H1 (cell line): ENCODE data around the gene GFAP. TPM values are rescaled to one million over a fixed set of nuclear protein-coding genes. Genes with fewer than 3 reads are reported as not detected.

Source experiments
- CTCF ChIA-PET: fragments of 300-600 bp; sonication (Branson Sonifier 250); formaldehyde crosslinking; loops from one replicate; lab custom pipeline; 2021; ENCODE audit not compliant: partially characterized antibody; lab: Charles Lee
- POLR2A ChIA-PET: fragments of 300-600 bp; sonication (Branson Sonifier 250); formaldehyde crosslinking; loops from one replicate; lab custom pipeline; 2021; ENCODE audit warnings: inconsistent platforms; ENCODE audit not compliant: partially characterized antibody; lab: Charles Lee
- DNase-seq, 2 experiments: peaks; one replicate each; pipeline versions ENCODE4 v3.0.0 to v3.0.0-alpha.2; 2010 to 2022; ENCODE audit warnings: low spot score in 2 of 2, low read depth in 1 of 2, mixed read lengths in 1 of 2
- FAIRE-seq: peaks from 2 replicates; lab custom pipeline; 2011; peaks lifted over from hg19 to GRCh38; lab: Jason Lieb, UNC
- H2AFZ ChIP-seq: 2 replicates; pipeline ENCODE4 v1.8.1; 2012; ENCODE audit warnings: low read length, inconsistent platforms
- H2AK5ac ChIP-seq: 2 replicates; pipeline ENCODE4 v1.6.1; 2013; ENCODE audit warnings: low read depth, low read length
- H2BK120ac ChIP-seq: replicated peaks from 2 replicates; pipeline ENCODE3; 2013; ENCODE audit warnings: low read depth, low read length, inconsistent platforms
- H2BK12ac ChIP-seq: 2 replicates; pipeline ENCODE4 v1.6.1; 2013; ENCODE audit warnings: low read depth, low read length
- H2BK15ac ChIP-seq: 2 replicates; pipeline ENCODE4 v1.6.1; 2013; ENCODE audit warnings: low read length
- H2BK20ac ChIP-seq: 2 replicates; pipeline ENCODE4 v1.6.1; 2013; ENCODE audit warnings: low read length
- H2BK5ac ChIP-seq: 2 replicates; pipeline ENCODE4 v1.6.1; 2013; ENCODE audit warnings: low read depth, low read length
- H3K14ac ChIP-seq: 2 replicates; pipeline ENCODE4 v1.6.1; 2013; ENCODE audit warnings: inconsistent platforms; ENCODE audit not compliant: insufficient read length
- H3K18ac ChIP-seq: 2 replicates; pipeline ENCODE4 v1.6.1; 2013; ENCODE audit warnings: low read length; ENCODE audit errors: extremely low read depth
- H3K23ac ChIP-seq: 2 replicates; pipeline ENCODE4 v1.6.1; 2013; ENCODE audit warnings: inconsistent platforms; ENCODE audit not compliant: insufficient read length
- H3K23me2 ChIP-seq: 2 replicates; pipeline ENCODE4 v1.6.1; 2013; ENCODE audit warnings: low read depth, low read length
- H3K27ac ChIP-seq: 2 replicates; pipeline ENCODE4 v1.6.1; 2011; ENCODE audit warnings: low read depth, low read length, inconsistent platforms
- H3K27me3 ChIP-seq, 4 experiments: replicated peaks in 1 of 4; 1 replicate in 1 of 4; 2 replicates in 3 of 4; pipeline versions ENCODE4 v1.6.1 to v1.8.1; 2011 to 2013; ENCODE audit warnings: low read length in 3 of 4, mild to moderate bottlenecking in 3 of 4, inconsistent platforms in 2 of 4, mixed read lengths in 2 of 4, moderate library complexity in 1 of 4; ENCODE audit not compliant: control insufficient read depth in 3 of 4, insufficient read depth in 3 of 4; ENCODE audit errors: extremely low read depth in 1 of 4
- H3K36me3 ChIP-seq, 4 experiments: 2 replicates each; pipeline versions ENCODE4 v1.6.1 to v1.8.1; 2011 to 2013; ENCODE audit warnings: mild to moderate bottlenecking in 4 of 4, low read length in 3 of 4, moderate library complexity in 2 of 4, control low read depth in 1 of 4, inconsistent platforms in 1 of 4; ENCODE audit not compliant: insufficient read depth in 4 of 4, control insufficient read depth in 2 of 4
- H3K4ac ChIP-seq: replicated peaks from 2 replicates; pipeline ENCODE3; 2013; ENCODE audit warnings: low read length, low read depth, mixed read lengths, inconsistent platforms; ENCODE audit not compliant: insufficient read length
- H3K4me1 ChIP-seq, 4 experiments: replicated peaks in 1 of 4; 1 replicate in 1 of 4; 2 replicates in 3 of 4; pipeline versions ENCODE4 v1.6.1 to v1.8.1; 2011 to 2013; ENCODE audit warnings: low read length in 3 of 4, inconsistent platforms in 2 of 4, mixed read lengths in 1 of 4; ENCODE audit not compliant: insufficient read depth in 4 of 4, control insufficient read depth in 3 of 4
- H3K4me2 ChIP-seq, 2 experiments: 2 replicates each; pipeline versions ENCODE4 v1.6.1 to v1.8.1; 2011 to 2013; ENCODE audit warnings: low read depth in 2 of 2, low read length in 2 of 2, control low read depth in 1 of 2, inconsistent platforms in 1 of 2, mild to moderate bottlenecking in 1 of 2; ENCODE audit not compliant: insufficient read depth in 1 of 2
- H3K4me3 ChIP-seq, 4 experiments: fragments of 200-600, 300-600 bp in 1 of 4; sonication (generic), shearing (Covaris generic), sonication (Bioruptor Twin) in 1 of 4; 2 replicates each; pipeline versions ENCODE4 v1.5.1 to v1.8.1; 2011 to 2016; ENCODE audit warnings: low read length in 4 of 4, low read depth in 3 of 4, control low read depth in 2 of 4, inconsistent platforms in 2 of 4, mild to moderate bottlenecking in 2 of 4, mixed read lengths in 1 of 4, moderate library complexity in 1 of 4; ENCODE audit not compliant: insufficient read depth in 2 of 4; ENCODE audit errors: extremely low read depth in 1 of 4
- H3K56ac ChIP-seq: replicated peaks from 2 replicates; pipeline ENCODE3; 2013; ENCODE audit warnings: low read depth, mild to moderate bottlenecking, mixed read lengths, low read length, inconsistent platforms; ENCODE audit not compliant: insufficient read length
- H3K79me1 ChIP-seq: 2 replicates; pipeline ENCODE4 v1.6.1; 2013; ENCODE audit warnings: low read depth, low read length, control low read depth
- H3K79me2 ChIP-seq, 2 experiments: 2 replicates each; pipeline versions ENCODE4 v1.6.1 to v1.8.1; 2012 to 2013; ENCODE audit warnings: low read length in 2 of 2, mild to moderate bottlenecking in 2 of 2, inconsistent platforms in 1 of 2; ENCODE audit not compliant: insufficient read depth in 2 of 2, control insufficient read depth in 1 of 2
- H3K9ac ChIP-seq, 4 experiments: replicated peaks in 1 of 4; 1 replicate in 1 of 4; 2 replicates in 3 of 4; pipeline versions ENCODE4 v1.6.1 to v1.8.1; 2011 to 2013; ENCODE audit warnings: low read depth in 3 of 4, low read length in 3 of 4, control low read depth in 2 of 4, mild to moderate bottlenecking in 2 of 4, moderate library complexity in 2 of 4, inconsistent platforms in 1 of 4; ENCODE audit errors: extremely low read depth in 1 of 4
- H3K9me3 ChIP-seq, 2 experiments: 2 replicates each; pipeline versions ENCODE4 v1.6.1 to v1.8.1; 2012 to 2013; ENCODE audit warnings: mild to moderate bottlenecking in 2 of 2, moderate library complexity in 2 of 2, control low read depth in 1 of 2, inconsistent platforms in 1 of 2, low read depth in 1 of 2, low read length in 1 of 2, mixed read lengths in 1 of 2; ENCODE audit not compliant: insufficient read depth in 2 of 2
- H4K20me1 ChIP-seq, 2 experiments: replicated peaks in 1 of 2; 2 replicates each; pipeline versions ENCODE3 to v1.8.1; 2011 to 2013; ENCODE audit warnings: inconsistent platforms in 2 of 2, low read length in 2 of 2, mild to moderate bottlenecking in 1 of 2; ENCODE audit not compliant: insufficient read depth in 2 of 2, control insufficient read depth in 1 of 2
- H4K5ac ChIP-seq: 2 replicates; pipeline ENCODE4 v1.6.1; 2013; ENCODE audit warnings: low read length, low read depth, mixed read lengths, inconsistent platforms; ENCODE audit not compliant: insufficient read length
- H4K8ac ChIP-seq: 2 replicates; pipeline ENCODE4 v1.8.0; 2013; ENCODE audit warnings: mild to moderate bottlenecking, moderate library complexity, low read length, inconsistent platforms; ENCODE audit not compliant: insufficient read depth; ENCODE audit errors: extremely low read depth
- H4K91ac ChIP-seq: replicated peaks from 2 replicates; pipeline ENCODE3; 2013; ENCODE audit warnings: low read length, mixed read lengths, inconsistent platforms; ENCODE audit not compliant: insufficient read length
- ASH2L ChIP-seq: fragments of 200-600, 300-600 bp; sonication (generic); IDR thresholded peaks from one replicate; pipeline ENCODE4 v1.7.1; 2017; ENCODE audit warnings: low read length
- HDAC2 ChIP-seq, 2 experiments: fragments of 300-600 bp in 1 of 2; sonication (generic) in 1 of 2; IDR thresholded peaks; 2 replicates each; pipeline ENCODE4 v1.6.1; 2011 to 2012; ENCODE audit warnings: low read depth in 2 of 2, low read length in 2 of 2, mild to moderate bottlenecking in 2 of 2, moderate library complexity in 2 of 2, borderline replicate concordance in 1 of 2, inconsistent platforms in 1 of 2
- KDM4A ChIP-seq: IDR thresholded peaks from one replicate; pipeline ENCODE4 v1.7.1; 2012; ENCODE audit warnings: low read depth, mild to moderate bottlenecking, moderate library complexity, low read length, inconsistent platforms; ENCODE audit not compliant: severe bottlenecking
- SP2 ChIP-seq: IDR thresholded peaks from 2 replicates; pipeline ENCODE4 v1.6.1; 2012; ENCODE audit warnings: mild to moderate bottlenecking, low read length, inconsistent platforms
- WGBS, 2 experiments: shearing (Covaris generic) in 1 of 2; methylation state at CpG; one replicate each; pipeline versions ENCODE4 v1.1.6 to v1.1.7; 2013 to 2015; ENCODE audit warnings: low lambda C conversion rate in 2 of 2, mixed read lengths in 2 of 2, inconsistent platforms in 1 of 2, low coverage in 1 of 2, missing lambda C conversion rate in 1 of 2; ENCODE audit not compliant: insufficient replicate concordance in 2 of 2, insufficient coverage in 1 of 2, insufficient read length in 1 of 2; ENCODE audit errors: extremely low coverage in 1 of 2, missing lambda C conversion rate in 1 of 2; 5-methylcytosine and 5-hydroxymethylcytosine counted together
- polyA plus RNA-seq, 7 experiments: library from polyadenylated mRNA; depleted of rRNA in 3 of 7; stranded (reverse) in 5 of 7; unstranded in 2 of 7; fragments of >200 nt in 5 of 7; fragments of 200-250 nt in 2 of 7; gene quantifications; 1 replicate in 5 of 7; 2 replicates in 1 of 7; 4 replicates in 1 of 7; pipeline versions ENCODE4 v1.2.1 to v1.2.3, GENCODE V29; 2011 to 2013; ENCODE audit warnings: missing spikeins in 2 of 7, mixed read lengths in 2 of 7
- total RNA-seq: library from RNA; stranded (reverse); fragmentation: NEBNext Ultra II Directional; extraction: Animal tissue kit (Norgen Biotek cat#: 25700); gene quantifications from 2 replicates; pipeline ENCODE4 v1.2.1, GENCODE V29; 2021
- TF ChIP-seq, protein P1 (sequence below): IDR thresholded peaks from 2 replicates; pipeline ENCODE4 v1.6.1; 2011; ENCODE audit warnings: low read depth, mild to moderate bottlenecking, low read length; ENCODE audit not compliant: insufficient read depth

Gene GFAP
- total and polyA plus RNA-seq, 2 of the 8 experiments (the other 6 are each of a cell fraction or from before 2014, with no cell fraction given), result 1.3 to 1.5 TPM

DNA sequence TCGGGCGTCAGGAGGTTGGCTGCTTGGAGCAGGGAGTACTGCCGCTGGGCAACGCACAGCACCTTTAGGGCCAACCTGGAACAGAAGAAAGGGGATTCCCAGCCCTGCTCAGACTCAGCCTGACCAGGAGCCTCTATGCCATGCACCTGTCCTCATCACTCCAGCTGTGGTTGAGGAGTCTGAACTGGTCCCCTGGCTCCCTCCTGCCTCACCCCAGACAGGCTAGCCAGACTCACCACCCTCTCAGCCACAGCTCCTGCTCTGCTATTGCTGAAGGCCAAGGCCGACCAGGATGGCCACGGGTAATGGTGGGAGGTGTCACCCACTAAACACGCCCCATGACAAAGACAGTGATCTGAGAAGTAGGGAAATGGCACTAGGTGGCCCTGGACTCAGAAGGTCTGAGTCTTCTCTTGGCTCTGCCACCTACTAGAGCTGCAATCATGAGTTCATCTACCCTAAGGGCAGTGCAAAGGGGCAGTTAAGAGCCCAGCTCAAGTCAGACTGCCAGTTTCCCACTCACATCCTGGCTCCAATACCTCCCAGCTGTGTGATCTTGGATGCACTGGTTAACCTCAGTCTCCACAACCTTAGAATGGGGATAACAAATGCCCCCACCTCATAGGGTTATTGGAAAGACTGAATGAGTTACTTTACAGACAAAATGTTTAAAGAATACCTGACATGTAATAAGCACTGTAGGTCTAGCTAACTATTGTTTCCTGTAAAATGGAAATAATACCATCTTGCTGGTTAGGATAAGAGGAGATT, 13.8 kb upstream of the GFAP start:
- Histone ChIP-seq H4K8ac (no peak overlapping the region), H2BK5ac (no peak overlapping the region), H3K79me1 (no peaks in the 10 kb centered on the region), H2AK5ac (no peak overlapping the region), H3K14ac (no peak overlapping the region), H2AFZ (no peak overlapping the region), H3K9me3 (no peaks in the 10 kb centered on the region), H3K4ac (no peak overlapping the region), H4K5ac (no peak overlapping the region), H2BK20ac (no peak overlapping the region), H3K18ac (no peak overlapping the region), H3K4me2 (no peak overlapping the region), H4K20me1 (peaks cover 0 to 9% of the 10 kb centered on the region in 2 experiments), H4K91ac (no peak overlapping the region), H2BK120ac (no peak overlapping the region), H2BK12ac (no peak overlapping the region), H3K23ac (no peak overlapping the region), H3K4me1 (no peaks in the 10 kb centered on the region), H3K27ac (no peak overlapping the region), H2BK15ac (no peak overlapping the region), H3K56ac (no peak overlapping the region), H3K27me3 (no peaks in the 10 kb centered on the region), H3K36me3 (peaks cover 24 to 71% (median 62%) of the 10 kb centered on the region in 4 experiments), H3K4me3 (no peak overlapping the region), H3K79me2 (no peaks in the 10 kb centered on the region), H3K23me2 (no peaks in the 10 kb centered on the region), H3K9ac (no peak overlapping the region)
- POLR2A ChIA-PET, result interaction anchor here (0.6 to 1.7 kb wide), 3 partner anchors 9 to 533 kb away, joined by 3 to 4 read pairs (median 3); no protein-coding TSS in a partner anchor
- WGBS, 2 experiments, result 86% methylated on average over 7 of the region's 7 CpGs; no CpG with 5 or more reads in 1 of the 2 experiments
- FAIRE-seq (no peak), DNase-seq (no peak)
- TF ChIP-seq ASH2L (no peak), KDM4A (no peak), SP2 (no peak), HDAC2 (IDR thresholded peaks at IDR 0.05; ENCODE audit: borderline replicate concordance in 1 of 2, low read depth in 2 of 2, low read length in 2 of 2) (no peak)
- TF ChIP-seq, protein P1, sequence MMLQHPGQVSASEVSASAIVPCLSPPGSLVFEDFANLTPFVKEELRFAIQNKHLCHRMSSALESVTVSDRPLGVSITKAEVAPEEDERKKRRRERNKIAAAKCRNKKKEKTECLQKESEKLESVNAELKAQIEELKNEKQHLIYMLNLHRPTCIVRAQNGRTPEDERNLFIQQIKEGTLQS, result no peak
- CTCF ChIA-PET, result interaction anchor here (0.6 to 13.0 kb wide), 7 partner anchors 8 to 170 kb away, joined by 3 to 243 read pairs (median 12); no protein-coding TSS in a partner anchor
